Gastroesophageal sphincter (tissue), 4 donors: ENCODE data around the gene RNASET2. TPM values are rescaled to one million over a fixed set of nuclear protein-coding genes. Genes with fewer than 3 reads are reported as not detected.

Experiments used
- ATAC-seq: fragments of 150-250 bp; one replicate; pipeline ENCODE4 v1.9.1; 2016; ENCODE audit warnings: mild to moderate bottlenecking, moderate library complexity
- H3K27ac ChIP-seq, 4 donors: fragments of 200-600 bp; sonication (generic) in 3 of 4; 1 replicate in 3 of 4; 2 replicates in 1 of 4; pipeline ENCODE4 v1.5.1; 2016 to 2019
- H3K27me3 ChIP-seq: fragments of 200-600 bp; sonication (generic); one replicate; pipeline ENCODE4 v1.5.1; 2019
- H3K36me3 ChIP-seq, 2 donors: fragments of 200-600 bp; sonication (generic); one replicate each; pipeline ENCODE4 v1.5.1; 2019; ENCODE audit warnings: control low read depth in 1 of 2
- H3K4me1 ChIP-seq, 3 donors: fragments of 200-600 bp; sonication (generic); 1 replicate in 2 of 3; 2 replicates in 1 of 3; pipeline ENCODE4 v1.5.1; 2016 to 2019; ENCODE audit warnings: control low read depth in 2 of 3
- H3K4me3 ChIP-seq, 2 donors: fragments of 200-600 bp; sonication (generic); one replicate each; pipeline ENCODE4 v1.5.1; 2019; ENCODE audit warnings: mild to moderate bottlenecking in 1 of 2, moderate library complexity in 1 of 2
- H3K9me3 ChIP-seq, 3 donors: fragments of 200-600 bp; sonication (generic); one replicate each; pipeline ENCODE4 v1.5.1; 2017 to 2019; ENCODE audit warnings: control low read depth in 2 of 3
- CTCF ChIP-seq, 4 experiments: fragments of 200-600 bp in 2 of 4; fragments of 450-650 bp in 2 of 4; sonication (generic) in 1 of 4; IDR thresholded peaks; one replicate each; pipeline ENCODE4 v1.5.1; 2017 to 2019; ENCODE audit warnings: antibody characterized with exemption in 4 of 4, mild to moderate bottlenecking in 2 of 4, moderate library complexity in 2 of 4
- EP300 ChIP-seq: sonication (generic); formaldehyde crosslinking; IDR thresholded peaks from one replicate; pipeline ENCODE4 v1.6.1; 2017; ENCODE audit warnings: antibody characterized with exemption, mild to moderate bottlenecking
- POLR2A ChIP-seq, 2 donors: fragments of 450-650 bp; IDR thresholded peaks; one replicate each; pipeline ENCODE4 v1.6.1; 2017; ENCODE audit warnings: antibody characterized with exemption in 2 of 2, mild to moderate bottlenecking in 2 of 2, moderate library complexity in 1 of 2
- POLR2AphosphoS5 ChIP-seq: sonication (generic); formaldehyde crosslinking; IDR thresholded peaks from one replicate; pipeline ENCODE4 v1.6.1; 2017; ENCODE audit warnings: antibody characterized with exemption
- WGBS, 2 donors: methylation state at CpG; one replicate each; pipeline ENCODE4 v1.1.5; 2018; ENCODE audit warnings: low coverage in 1 of 2; 5-methylcytosine and 5-hydroxymethylcytosine counted together
- total RNA-seq, 4 donors: library from RNA; depleted of rRNA; stranded (reverse); fragments of >200 nt; gene quantifications; one replicate each; pipeline ENCODE4 v1.1.0, GENCODE V29; 2016

Gene RNASET2
- total RNA-seq, 4 donors from 2014 or later = 18.4 to 46.6 (median 26.2) TPM

GRCh38 chr6:166936079-166936787 is 20.1 kb downstream of the RNASET2 start:
- no peaks in the 10 kb centered on the region for H3K4me1 ChIP-seq
- H3K4me3 ChIP-seq = no peak overlapping the region
- no peak overlapping the region for H3K27ac ChIP-seq
- 37 to 58% methylated on average over 3 to 6 of the region's 8 CpGs for WGBS, 2 donors
- no peak for TF ChIP-seq POLR2AphosphoS5
- no peak for TF ChIP-seq CTCF (IDR thresholded peaks at IDR 0.05)
- no peak for TF ChIP-seq EP300
- no peak for TF ChIP-seq POLR2A (IDR thresholded peaks at IDR 0.05)
- H3K36me3 ChIP-seq = peaks cover 0 to 88% of the 10 kb centered on the region in 2 donors
- no peaks in the 10 kb centered on the region for H3K27me3 ChIP-seq
- no peaks in the 10 kb centered on the region for H3K9me3 ChIP-seq
- ATAC-seq = no peak

- TF ChIP-seq CTCF (IDR thresholded peaks at IDR 0.05) = no peak
- TF ChIP-seq POLR2AphosphoS5 = no peak
- no peak for TF ChIP-seq POLR2A (IDR thresholded peaks at IDR 0.05)
- TF ChIP-seq EP300 = no peak
- Histone ChIP-seq H3K4me1 (no peaks in the 10 kb centered on the region), H3K4me3 (no peak overlapping the region), H3K27ac (no peak overlapping the region), H3K27me3 (no peaks in the 10 kb centered on the region), H3K36me3 (peaks cover 0 to 82% of the 10 kb centered on the region in 2 donors), H3K9me3 (no peaks in the 10 kb centered on the region)
- 87 to 92% methylated on average over 7 of the region's 7 CpGs for WGBS, 2 donors
- no peak for ATAC-seq
Measured at GRCh38 chr6:166935353-166935752, 21.0 kb downstream of the RNASET2 start.

- WGBS, 2 donors = 91 to 100% methylated on average over 1 to 8 of the region's 8 CpGs
- Histone ChIP-seq H3K9me3 (no peaks in the 10 kb centered on the region), H3K27me3 (no peaks in the 10 kb centered on the region), H3K27ac (no peak overlapping the region), H3K4me3 (no peak overlapping the region), H3K36me3 (peaks cover 0 to 79% of the 10 kb centered on the region in 2 donors), H3K4me1 (no peaks in the 10 kb centered on the region)
- TF ChIP-seq POLR2AphosphoS5 (no peak), POLR2A (IDR thresholded peaks at IDR 0.05) (no peak), CTCF (IDR thresholded peaks at IDR 0.05) (no peak), EP300 (no peak)
- no peak for ATAC-seq
Measured at GRCh38 chr6:166934174-166934573, 22.2 kb downstream of the RNASET2 start.

GRCh38 chr6:166933396-166933795 is 23.0 kb downstream of the RNASET2 start:
- Histone ChIP-seq H3K4me1 (no peaks in the 10 kb centered on the region), H3K4me3 (no peak overlapping the region), H3K9me3 (no peaks in the 10 kb centered on the region), H3K36me3 (peaks cover 0 to 79% of the 10 kb centered on the region in 2 donors), H3K27ac (no peak overlapping the region), H3K27me3 (no peaks in the 10 kb centered on the region)
- ATAC-seq = no peak
- TF ChIP-seq EP300 (no peak), POLR2AphosphoS5 (no peak), CTCF (IDR thresholded peaks at IDR 0.05) (no peak), POLR2A (IDR thresholded peaks at IDR 0.05) (no peak)
- WGBS, 2 donors = 97 to 100% methylated on average over 1 to 6 of the region's 6 CpGs

GRCh38 chr6:166932616-166933015 is 23.7 kb downstream of the RNASET2 start:
- Histone ChIP-seq H3K4me3 (no peak overlapping the region), H3K36me3 (peaks cover 0 to 77% of the 10 kb centered on the region in 2 donors), H3K4me1 (no peaks in the 10 kb centered on the region), H3K9me3 (no peaks in the 10 kb centered on the region), H3K27ac (no peak overlapping the region), H3K27me3 (no peaks in the 10 kb centered on the region)
- TF ChIP-seq EP300 = no peak
- TF ChIP-seq POLR2A (IDR thresholded peaks at IDR 0.05) = no peak
- no peak for TF ChIP-seq CTCF (IDR thresholded peaks at IDR 0.05)
- no peak for TF ChIP-seq POLR2AphosphoS5
- WGBS, 2 donors = 80% methylated on average over 1 of the region's 10 CpGs; no CpG with 5 or more reads in 1 of the 2 donors
- no peak for ATAC-seq
